ENCODE measurements around the gene UFD1. TPM values are rescaled to one million over a fixed set of nuclear protein-coding genes. Genes with fewer than 3 reads are reported as not detected.

Gene UFD1
- total and polyA plus RNA-seq, 11 donors: 28.7 to 80.5 (median 43.0) TPM

DNA sequence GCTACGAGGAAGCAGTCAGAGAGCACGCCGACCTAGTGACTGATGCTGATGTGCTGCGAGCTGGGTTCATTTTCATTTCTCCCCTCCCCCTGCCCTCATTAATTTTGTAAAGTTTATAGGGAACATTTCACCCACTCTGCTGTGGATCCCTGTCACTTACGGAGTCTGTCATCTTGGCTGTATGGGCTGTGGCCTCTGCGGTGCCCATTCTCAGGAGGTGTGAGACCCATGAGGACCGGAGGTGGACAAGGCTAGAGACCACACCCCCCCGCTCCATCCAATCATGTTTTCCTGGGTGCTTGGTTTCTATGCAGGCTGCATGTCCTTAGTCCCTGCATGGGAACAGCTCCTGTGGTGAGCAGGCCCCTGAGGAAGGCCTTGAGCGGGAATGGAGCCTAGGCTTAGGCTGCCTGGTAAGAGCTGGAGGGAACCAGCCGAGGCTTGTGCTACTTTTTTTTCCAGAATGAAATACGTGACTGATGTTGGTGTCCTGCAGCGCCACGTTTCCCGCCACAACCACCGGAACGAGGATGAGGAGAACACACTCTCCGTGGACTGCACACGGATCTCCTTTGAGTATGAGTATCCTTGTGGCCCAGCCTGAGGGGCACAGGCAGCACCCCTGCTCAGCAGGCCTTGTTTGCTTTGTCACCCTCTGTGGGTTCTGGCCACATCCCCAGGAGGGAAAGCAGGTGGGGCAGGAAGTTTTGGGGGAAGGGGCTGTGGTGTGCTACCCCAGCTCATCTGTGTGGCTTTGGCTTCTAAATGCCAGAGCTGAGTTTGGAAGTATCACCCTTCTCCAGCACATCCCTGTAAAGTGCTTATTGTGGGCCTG lies 26.1 kb upstream of the UFD1 start:
- Histone ChIP-seq H3K27ac (no peak overlapping the region), H3K27me3 (no peaks in the 10 kb centered on the region), H3K4me3 (no peak overlapping the region), H3K9me3 (no peaks in the 10 kb centered on the region), H3K36me3 (no peaks in the 10 kb centered on the region), H3K4me1 (no peaks in the 10 kb centered on the region)
- 90 to 96% (median 93%) methylated on average over 18 of the region's 18 CpGs for WGBS, 4 donors
- no peak for TF ChIP-seq POLR2A (IDR thresholded peaks at IDR 0.05)
- TF ChIP-seq, protein P1, sequence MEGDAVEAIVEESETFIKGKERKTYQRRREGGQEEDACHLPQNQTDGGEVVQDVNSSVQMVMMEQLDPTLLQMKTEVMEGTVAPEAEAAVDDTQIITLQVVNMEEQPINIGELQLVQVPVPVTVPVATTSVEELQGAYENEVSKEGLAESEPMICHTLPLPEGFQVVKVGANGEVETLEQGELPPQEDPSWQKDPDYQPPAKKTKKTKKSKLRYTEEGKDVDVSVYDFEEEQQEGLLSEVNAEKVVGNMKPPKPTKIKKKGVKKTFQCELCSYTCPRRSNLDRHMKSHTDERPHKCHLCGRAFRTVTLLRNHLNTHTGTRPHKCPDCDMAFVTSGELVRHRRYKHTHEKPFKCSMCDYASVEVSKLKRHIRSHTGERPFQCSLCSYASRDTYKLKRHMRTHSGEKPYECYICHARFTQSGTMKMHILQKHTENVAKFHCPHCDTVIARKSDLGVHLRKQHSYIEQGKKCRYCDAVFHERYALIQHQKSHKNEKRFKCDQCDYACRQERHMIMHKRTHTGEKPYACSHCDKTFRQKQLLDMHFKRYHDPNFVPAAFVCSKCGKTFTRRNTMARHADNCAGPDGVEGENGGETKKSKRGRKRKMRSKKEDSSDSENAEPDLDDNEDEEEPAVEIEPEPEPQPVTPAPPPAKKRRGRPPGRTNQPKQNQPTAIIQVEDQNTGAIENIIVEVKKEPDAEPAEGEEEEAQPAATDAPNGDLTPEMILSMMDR (IDR thresholded peaks at IDR 0.05): no peak
- no peak for DNase-seq
- no peak for ATAC-seq
- intact Hi-C loops (cut with DNase I): no loop called here

DNA sequence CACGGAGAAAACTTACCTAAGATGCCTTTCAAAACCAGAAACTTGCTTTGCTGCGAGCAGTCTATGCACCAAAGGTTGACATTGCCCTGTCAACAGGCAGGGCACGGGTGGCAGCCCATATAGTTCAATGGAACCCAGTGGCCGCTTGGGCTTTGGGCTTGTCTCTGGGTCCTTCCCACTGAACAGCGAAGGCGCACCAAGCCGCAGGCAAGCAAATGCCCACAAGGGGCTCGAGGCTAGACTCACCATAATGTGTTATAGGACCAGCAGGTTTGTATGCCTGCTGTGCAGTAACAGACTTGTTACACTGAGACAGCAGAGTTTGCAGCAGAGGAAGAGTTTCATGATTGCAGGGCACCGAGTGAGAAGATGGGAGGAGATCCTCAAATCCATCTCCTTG lies 24.9 kb upstream of the UFD1 start:
- Histone ChIP-seq H3K36me3 (no peaks in the 10 kb centered on the region), H3K4me1 (no peaks in the 10 kb centered on the region), H3K27me3 (no peaks in the 10 kb centered on the region), H3K4me3 (no peak overlapping the region), H3K27ac (no peak overlapping the region), H3K9me3 (no peaks in the 10 kb centered on the region)
- ATAC-seq (no peak), DNase-seq (no peak)
- intact Hi-C loops (cut with DNase I): no loop called here
- no peak for TF ChIP-seq POLR2A (IDR thresholded peaks at IDR 0.05)
- TF ChIP-seq, protein P1 (IDR thresholded peaks at IDR 0.05): no peak
- 92 to 95% (median 92%) methylated on average over 9 of the region's 9 CpGs for WGBS, 4 donors

DNA sequence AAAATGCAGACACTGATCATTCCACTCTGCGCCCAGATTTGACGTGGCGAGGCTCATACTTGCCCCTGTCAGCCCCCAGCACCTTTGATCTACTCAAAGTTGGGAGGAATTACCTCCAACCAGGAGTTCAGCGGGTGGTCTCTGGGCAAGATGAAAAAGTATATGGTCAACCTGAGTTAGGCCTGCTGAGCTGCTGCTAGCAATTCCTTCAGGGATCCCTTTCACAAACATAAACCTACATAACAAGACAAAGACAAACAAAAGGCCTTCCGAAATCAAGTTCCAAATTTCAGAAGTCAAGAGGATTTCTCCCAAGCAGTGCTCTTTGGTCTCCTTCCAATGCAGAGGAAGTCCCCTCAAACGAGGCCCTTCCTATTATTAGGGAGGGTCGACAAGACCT lies 24.4 kb upstream of the UFD1 start:
- WGBS, 4 donors: 85 to 88% (median 87%) methylated on average over 7 of the region's 7 CpGs

DNA sequence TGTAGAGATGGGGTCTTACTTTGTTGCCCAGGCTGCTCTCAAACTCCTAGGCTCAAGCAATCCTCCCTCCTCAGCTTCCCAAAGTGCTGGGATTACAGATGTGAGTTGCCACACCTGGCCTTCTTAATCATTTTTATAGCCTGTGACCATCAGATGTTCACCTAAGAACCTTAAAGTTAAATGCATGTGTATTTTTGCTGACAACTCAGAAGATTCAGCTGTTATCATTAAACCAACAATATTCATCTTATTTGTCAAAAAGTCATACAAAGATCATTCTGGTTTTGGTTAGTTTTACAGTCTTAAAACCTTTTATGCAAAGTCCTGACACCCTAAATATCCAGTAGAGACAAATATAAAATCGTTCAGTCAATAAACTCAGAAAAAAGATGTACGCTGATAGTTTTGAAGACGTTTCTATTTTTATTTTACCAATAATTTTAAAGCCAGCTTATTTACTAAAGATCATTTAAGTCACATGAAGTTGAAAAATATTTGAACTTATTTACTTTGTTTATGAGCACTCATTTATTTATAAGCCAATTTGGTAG lies 23.0 kb upstream of the UFD1 start:
- Histone ChIP-seq H3K9me3 (no peaks in the 10 kb centered on the region), H3K27me3 (no peaks in the 10 kb centered on the region), H3K27ac (no peak overlapping the region), H3K4me1 (no peaks in the 10 kb centered on the region), H3K4me3 (no peak overlapping the region), H3K36me3 (no peaks in the 10 kb centered on the region)
- 90 to 96% (median 94%) methylated on average over 3 of the region's 3 CpGs for WGBS, 4 donors
- DNase-seq: no peak
- TF ChIP-seq, protein P1 (IDR thresholded peaks at IDR 0.05): no peak
- TF ChIP-seq POLR2A (IDR thresholded peaks at IDR 0.05): no peak
- intact Hi-C loops (cut with DNase I): no loop called here
- no peak for ATAC-seq

More for the DNA sequence above, 24.4 kb upstream of the UFD1 start:
- Histone ChIP-seq H3K4me1 (no peaks in the 10 kb centered on the region), H3K4me3 (no peak overlapping the region), H3K36me3 (no peaks in the 10 kb centered on the region), H3K27ac (no peak overlapping the region), H3K27me3 (no peaks in the 10 kb centered on the region), H3K9me3 (no peaks in the 10 kb centered on the region)
- intact Hi-C loops (cut with DNase I): no loop called here
- TF ChIP-seq POLR2A (IDR thresholded peaks at IDR 0.05): no peak
- TF ChIP-seq, protein P1 (IDR thresholded peaks at IDR 0.05): no peak
- ATAC-seq (no peak), DNase-seq (no peak)
